Natural killer cell (primary cell): ENCODE results near the gene SLC16A1. TPM values are rescaled to one million over a fixed set of nuclear protein-coding genes. Genes with fewer than 3 reads are reported as not detected.

ENCODE experiments used
- total RNA-seq, 4 donors: library from RNA; stranded (reverse); fragments of 120-200 nt in 1 of 4; gene quantifications; one replicate each; pipeline versions ENCODE4 v1.2.3 to v1.2.4, GENCODE V29; 2013 to 2022

SLC16A1 gene
- total RNA-seq, 3 donors from 2014 or later (not counting 1 experiment from before 2014, with no cell fraction given), result 8.7 to 18.5 (median 14.0) TPM

Other genes with a start within 250 kb of the SLC16A1 start
- gene RHOC, start 249.1 kb downstream of the SLC16A1 start, total RNA-seq, result 100 to 1,000 TPM; 161 to 199 (median 195) TPM
- gene PPM1J, start 240.9 kb downstream of the SLC16A1 start, total RNA-seq, result under 1 TPM in 1 of 3 donors, not detected in 2; 0.26 TPM
- gene LRIG2, start 117.0 kb upstream of the SLC16A1 start, total RNA-seq, result 10 to 100 TPM; 20.2 to 28.5 (median 23.7) TPM